Effector memory CD4-positive, alpha-beta T cell (primary cell): ENCODE data around the gene CDH23.

Experiments
- DNase-seq, 3 donors: peaks; one replicate each; pipeline ENCODE4 v3.0.0-alpha.2; 2020
- H3K27ac ChIP-seq: 2 replicates; pipeline ENCODE4 v1.7.0; 2013; ENCODE audit warnings: mild to moderate bottlenecking, low read length, moderate library complexity; ENCODE audit not compliant: insufficient read depth, poor library complexity, severe bottlenecking
- H3K27me3 ChIP-seq: replicated peaks from 2 replicates; pipeline ENCODE4 v1.7.0; 2013; ENCODE audit warnings: mild to moderate bottlenecking, low read length; ENCODE audit not compliant: insufficient read depth, control insufficient read depth, poor library complexity, severe bottlenecking
- H3K36me3 ChIP-seq: 2 replicates; pipeline ENCODE4 v1.7.0; 2013; ENCODE audit warnings: mild to moderate bottlenecking, low read length, moderate library complexity; ENCODE audit not compliant: control insufficient read depth, insufficient read depth
- H3K4me1 ChIP-seq: 2 replicates; pipeline ENCODE4 v1.7.0; 2013; ENCODE audit warnings: low read length, mild to moderate bottlenecking; ENCODE audit not compliant: control insufficient read depth, insufficient read depth, poor library complexity, severe bottlenecking
- H3K4me3 ChIP-seq: 2 replicates; pipeline ENCODE4 v1.7.0; 2013; ENCODE audit warnings: low read length, low read depth, mild to moderate bottlenecking; ENCODE audit not compliant: insufficient read depth, poor library complexity, severe bottlenecking
- H3K9me3 ChIP-seq: 2 replicates; pipeline ENCODE4 v1.7.0; 2013; ENCODE audit warnings: mild to moderate bottlenecking, low read length, moderate library complexity; ENCODE audit not compliant: control insufficient read depth

CDH23 gene

DNA sequence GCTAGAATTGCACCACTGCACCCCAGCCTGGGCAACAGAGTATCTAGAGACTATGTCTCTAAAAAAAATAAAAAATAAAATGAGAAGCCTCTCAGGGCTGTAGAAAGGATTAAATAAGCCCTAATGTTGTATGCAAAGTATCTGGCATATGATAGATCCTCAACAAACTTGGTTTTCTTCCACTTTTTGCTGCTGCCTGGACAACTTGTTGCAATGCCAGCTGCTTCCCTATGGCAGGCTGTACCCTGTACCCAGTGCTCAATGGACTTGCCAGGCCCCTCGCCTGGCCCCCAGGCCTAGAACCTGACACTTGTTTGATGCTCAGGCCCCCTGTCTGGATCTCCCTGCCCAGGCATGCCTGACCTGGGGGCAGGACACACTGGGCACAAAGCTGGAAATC is 28.5 kb upstream of the CDH23 start:
- Histone ChIP-seq H3K36me3 (no peaks in the 10 kb centered on the region), H3K4me1 (no peaks in the 10 kb centered on the region), H3K4me3 (no peak overlapping the region), H3K27ac (no peak overlapping the region), H3K27me3 (no peaks in the 10 kb centered on the region), H3K9me3 (no peaks in the 10 kb centered on the region)
- DNase-seq: no peak

DNA sequence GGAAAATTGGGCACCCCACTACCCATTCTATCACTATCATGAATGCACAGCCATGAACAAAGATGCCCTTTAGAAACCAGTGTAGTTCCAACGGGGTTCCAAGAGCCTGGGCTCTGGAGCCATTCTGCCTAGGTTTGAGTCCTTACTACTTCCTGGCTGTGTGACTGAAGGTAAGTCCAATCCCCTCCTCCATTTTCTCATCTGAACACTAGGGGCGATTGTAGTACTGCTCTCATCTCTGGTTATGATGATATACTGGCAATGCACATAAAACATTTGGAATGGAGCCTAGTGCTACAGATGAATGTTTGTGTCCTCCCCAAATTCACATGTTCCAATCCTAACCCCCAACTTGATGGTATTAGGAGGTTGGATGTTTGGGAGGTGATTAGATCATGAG is 28.1 kb upstream of the CDH23 start:
- no peak overlapping the region for H3K27ac ChIP-seq
- H3K4me1 ChIP-seq: no peaks in the 10 kb centered on the region
- H3K36me3 ChIP-seq: no peaks in the 10 kb centered on the region
- H3K9me3 ChIP-seq: no peaks in the 10 kb centered on the region
- H3K4me3 ChIP-seq: no peak overlapping the region
- DNase-seq: no peak
- H3K27me3 ChIP-seq: no peaks in the 10 kb centered on the region

DNA sequence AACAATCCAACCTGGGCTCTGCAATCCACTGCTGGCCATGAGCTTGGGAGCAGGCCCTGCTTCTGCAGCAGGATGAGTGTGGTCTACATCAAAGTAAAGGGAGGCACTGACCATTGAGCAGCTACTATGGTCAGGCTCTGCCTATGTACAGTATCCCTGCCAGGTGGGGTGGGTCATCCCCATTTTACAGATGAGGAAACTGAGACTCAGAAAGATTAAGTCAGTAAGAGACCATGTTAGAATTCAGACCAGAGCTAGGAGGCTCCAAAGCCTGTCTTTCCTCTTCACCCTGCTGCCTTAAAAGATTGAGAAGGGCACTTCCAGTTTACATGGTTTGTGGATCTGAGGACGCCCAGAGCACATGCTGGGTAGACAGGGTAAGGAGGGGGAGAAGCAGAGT is 27.1 kb upstream of the CDH23 start:
- Histone ChIP-seq H3K4me3 (no peak overlapping the region), H3K9me3 (no peaks in the 10 kb centered on the region), H3K4me1 (no peaks in the 10 kb centered on the region), H3K36me3 (no peaks in the 10 kb centered on the region), H3K27me3 (no peaks in the 10 kb centered on the region), H3K27ac (no peak overlapping the region)
- DNase-seq: no peak

DNA sequence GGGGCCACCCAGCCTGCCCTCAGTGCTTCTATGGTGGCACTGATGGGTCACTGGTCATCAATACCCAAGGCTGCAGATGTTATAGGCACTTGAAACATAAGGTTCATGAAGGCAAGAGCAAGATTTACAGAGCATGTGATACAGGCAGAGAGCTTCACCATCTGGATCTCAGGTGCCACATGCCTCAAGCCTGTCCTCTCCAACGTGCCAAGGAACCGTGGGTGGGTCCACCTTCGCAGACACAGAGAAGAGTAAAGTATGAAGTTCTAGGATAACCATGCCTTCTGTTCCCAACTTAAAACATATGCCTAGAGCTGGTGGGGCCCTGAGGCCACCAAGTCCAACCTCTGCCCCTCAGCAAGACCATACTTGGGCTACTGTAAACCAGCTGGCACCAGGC is 26.7 kb upstream of the CDH23 start:
- DNase-seq: no peak
- H3K27me3 ChIP-seq: no peaks in the 10 kb centered on the region
- no peaks in the 10 kb centered on the region for H3K4me1 ChIP-seq
- H3K4me3 ChIP-seq: no peak overlapping the region
- no peaks in the 10 kb centered on the region for H3K36me3 ChIP-seq
- no peak overlapping the region for H3K27ac ChIP-seq
- H3K9me3 ChIP-seq: no peaks in the 10 kb centered on the region

DNA sequence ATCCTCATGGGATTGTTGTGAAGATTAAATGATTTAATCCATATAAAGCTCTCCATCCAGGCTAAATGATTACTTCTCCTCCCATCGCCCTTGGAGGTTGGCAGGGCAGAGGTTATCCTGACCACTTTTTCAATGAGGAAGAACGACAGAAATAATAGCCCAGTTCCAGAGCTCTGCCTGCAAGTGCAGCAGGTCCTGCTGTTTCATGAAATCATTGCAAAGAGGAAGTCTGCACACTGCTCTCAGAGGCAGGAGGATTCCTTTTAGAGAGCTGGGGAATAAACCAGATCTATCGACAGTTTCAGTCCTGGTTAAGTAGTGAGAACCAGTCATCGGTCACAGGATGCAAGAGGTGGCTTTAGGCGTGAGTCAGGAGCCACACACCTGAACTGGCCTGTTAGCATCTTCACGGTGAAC is 25.0 kb upstream of the CDH23 start:
- Histone ChIP-seq H3K4me1 (no peaks in the 10 kb centered on the region), H3K4me3 (no peak overlapping the region), H3K36me3 (no peaks in the 10 kb centered on the region), H3K9me3 (no peaks in the 10 kb centered on the region), H3K27ac (no peak overlapping the region), H3K27me3 (no peaks in the 10 kb centered on the region)
- DNase-seq: no peak

DNA sequence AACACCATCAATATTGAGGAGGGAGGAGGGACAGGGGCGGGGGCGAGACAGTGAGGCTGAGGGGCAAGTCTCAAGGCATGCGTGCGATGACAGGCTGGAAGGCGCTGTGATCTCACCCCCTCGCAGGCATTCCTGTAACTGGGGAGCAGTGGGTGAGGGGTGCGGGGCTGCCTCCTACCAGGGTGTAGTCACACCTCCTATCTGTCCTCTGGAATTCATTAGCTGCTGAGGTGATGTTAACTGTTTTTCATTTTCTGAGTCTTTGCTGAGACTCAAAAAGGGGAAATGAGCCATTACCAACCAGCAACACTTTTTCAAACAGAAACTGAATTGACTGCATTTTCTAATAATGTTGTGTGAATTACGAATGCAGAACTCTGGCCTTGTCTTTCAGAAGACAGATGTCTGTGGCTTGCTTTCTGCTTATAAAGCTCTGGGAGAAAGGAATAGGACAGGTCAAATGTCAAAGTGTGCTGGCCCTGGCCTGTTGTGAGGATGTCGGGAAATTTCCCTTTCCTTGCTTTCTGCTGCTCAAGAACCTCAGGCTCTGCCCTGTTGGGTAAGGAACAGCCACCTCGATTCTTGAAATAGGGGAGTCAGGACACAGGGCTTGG is 23.7 kb upstream of the CDH23 start:
- no peaks in the 10 kb centered on the region for H3K36me3 ChIP-seq
- no peak overlapping the region for H3K27ac ChIP-seq
- no peak for DNase-seq
- peaks cover 6% of the 10 kb centered on the region for H3K4me1 ChIP-seq
- no peak overlapping the region for H3K4me3 ChIP-seq
- no peaks in the 10 kb centered on the region for H3K27me3 ChIP-seq
- no peaks in the 10 kb centered on the region for H3K9me3 ChIP-seq

DNA sequence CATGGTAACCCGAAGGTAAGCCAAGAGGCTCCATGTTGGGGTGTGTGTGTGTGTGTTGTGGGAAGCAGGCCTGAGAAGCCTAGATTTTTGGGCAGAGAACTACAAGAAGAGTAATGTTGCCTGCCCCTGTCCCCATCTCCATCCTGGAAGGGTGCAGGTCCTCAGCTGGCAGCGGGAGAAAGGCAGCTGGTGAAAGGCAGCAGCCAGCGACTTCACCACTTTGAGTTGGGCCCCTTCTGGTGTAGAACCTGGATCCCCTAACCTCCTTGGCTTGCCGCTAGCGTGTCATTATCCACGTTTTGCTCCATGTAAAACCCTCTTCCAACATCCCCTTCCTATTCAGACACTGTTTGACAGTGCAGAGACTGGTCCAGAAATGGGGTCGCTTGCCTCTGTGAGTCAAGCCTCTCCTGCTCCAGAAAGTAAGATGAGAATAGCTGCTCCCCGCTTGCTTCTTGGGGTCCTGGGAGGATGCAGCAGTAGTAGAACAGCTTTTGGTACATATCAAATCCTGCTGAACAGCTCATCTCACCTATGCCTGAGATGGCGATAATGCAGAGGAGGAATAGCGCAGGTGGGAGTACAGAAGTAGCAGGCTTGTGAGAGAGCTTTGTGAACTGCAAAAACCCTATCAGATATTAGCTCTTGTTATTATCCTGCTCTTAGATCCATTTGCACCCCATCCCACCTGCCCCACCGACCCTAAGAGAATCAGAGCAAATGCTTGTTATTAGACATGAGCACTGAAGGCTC is 22.1 kb upstream of the CDH23 start:
- Histone ChIP-seq H3K27ac (no peak overlapping the region), H3K27me3 (no peaks in the 10 kb centered on the region), H3K36me3 (no peaks in the 10 kb centered on the region), H3K9me3 (no peaks in the 10 kb centered on the region), H3K4me1 (peaks cover 6% of the 10 kb centered on the region), H3K4me3 (no peak overlapping the region)
- no peak for DNase-seq

DNA sequence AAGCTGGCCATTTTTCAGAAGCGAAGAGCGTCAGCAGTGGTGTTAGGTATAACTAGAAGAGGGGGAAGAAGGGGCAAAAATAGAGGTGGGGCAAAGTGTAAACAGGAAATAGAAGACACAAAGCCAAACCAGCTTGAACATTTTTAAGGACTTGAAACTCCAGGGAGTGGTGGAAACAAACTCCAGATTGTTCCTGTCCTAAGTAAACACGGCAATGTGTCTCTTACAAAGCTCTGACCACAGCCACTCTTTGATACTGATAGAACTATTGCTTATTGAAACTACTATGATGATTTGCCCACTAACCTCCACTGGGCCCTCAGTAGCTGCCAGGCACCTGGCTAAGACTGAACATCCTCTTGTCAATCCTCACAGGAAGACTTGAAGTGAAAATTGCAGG is 20.8 kb upstream of the CDH23 start:
- no peaks in the 10 kb centered on the region for H3K36me3 ChIP-seq
- H3K27ac ChIP-seq: no peak overlapping the region
- H3K27me3 ChIP-seq: no peaks in the 10 kb centered on the region
- H3K4me1 ChIP-seq: peaks cover 6% of the 10 kb centered on the region
- no peaks in the 10 kb centered on the region for H3K9me3 ChIP-seq
- H3K4me3 ChIP-seq: no peak overlapping the region
- DNase-seq: no peak

DNA sequence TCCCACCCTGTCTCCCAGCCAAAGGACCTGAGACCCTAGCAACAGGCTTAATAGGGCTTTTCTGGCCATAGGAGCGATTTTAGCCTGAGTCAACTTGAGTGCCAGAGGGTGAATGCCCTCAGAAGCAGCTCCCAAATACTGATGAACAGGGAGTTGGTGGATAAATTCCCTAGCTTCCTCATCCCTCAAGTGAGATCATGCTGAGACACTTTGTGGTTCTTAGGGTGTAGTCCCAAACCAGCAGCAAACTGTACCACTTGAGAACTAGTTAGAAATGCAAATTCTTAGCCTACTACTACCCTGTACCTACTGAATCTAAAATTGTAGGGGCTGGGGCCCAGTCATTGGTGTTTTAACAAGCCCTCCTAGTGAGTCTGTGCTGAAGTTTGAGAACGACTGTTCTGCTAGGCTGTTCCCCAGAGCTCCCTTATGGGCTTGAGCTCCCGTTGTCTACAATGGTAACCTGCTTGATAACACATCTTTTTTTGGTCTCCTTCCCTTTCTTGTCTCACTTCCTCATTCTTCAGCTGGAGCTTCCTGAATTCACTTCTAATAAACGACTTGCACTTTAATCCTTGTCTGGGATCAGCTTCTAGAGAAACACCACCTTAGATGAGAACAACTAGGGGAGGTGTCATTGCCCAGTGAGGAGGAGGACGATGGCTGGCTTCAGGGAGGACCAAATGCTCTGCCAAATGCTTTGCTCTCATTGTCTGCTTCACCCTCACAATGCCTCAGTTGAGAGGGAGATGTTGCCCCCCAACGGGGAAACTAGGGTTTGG is 18.2 kb upstream of the CDH23 start:
- no peaks in the 10 kb centered on the region for H3K36me3 ChIP-seq
- no peaks in the 10 kb centered on the region for H3K9me3 ChIP-seq
- no peak for DNase-seq
- H3K27ac ChIP-seq: no peak overlapping the region
- no peaks in the 10 kb centered on the region for H3K27me3 ChIP-seq
- H3K4me3 ChIP-seq: no peak overlapping the region
- H3K4me1 ChIP-seq: peaks cover 6% of the 10 kb centered on the region

DNA sequence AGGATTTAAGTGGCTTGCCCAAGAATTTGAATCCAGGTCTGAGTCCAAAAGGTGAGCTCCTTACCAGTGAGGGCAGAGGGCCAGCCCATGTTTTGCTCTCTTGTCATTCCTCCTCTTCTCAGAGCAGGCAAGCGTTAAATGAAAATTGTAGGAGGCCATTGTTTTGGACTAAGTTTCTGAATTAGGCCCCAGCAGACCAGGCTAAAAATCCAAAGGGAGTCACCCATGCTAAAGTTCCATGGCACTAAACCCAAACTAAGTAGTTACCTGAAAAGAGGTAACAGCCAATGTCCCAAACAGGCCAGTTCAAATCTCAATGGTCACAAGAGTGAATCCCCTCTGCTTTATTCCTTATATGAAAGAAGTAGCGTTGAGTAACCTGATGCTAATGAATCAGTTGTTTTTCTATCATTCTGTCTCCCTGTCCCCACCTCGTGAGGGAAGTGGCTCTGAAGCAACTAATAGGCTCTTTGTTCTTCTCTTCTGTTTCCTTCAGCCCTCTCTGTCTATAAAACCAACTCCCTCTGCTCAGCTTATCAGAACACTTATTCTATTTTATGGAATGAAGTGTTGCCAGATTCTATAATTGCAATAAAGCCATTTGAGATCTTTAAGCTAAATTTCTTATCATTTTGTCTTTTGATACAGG is 17.5 kb upstream of the CDH23 start:
- Histone ChIP-seq H3K9me3 (no peaks in the 10 kb centered on the region), H3K27me3 (no peaks in the 10 kb centered on the region), H3K4me3 (no peak overlapping the region), H3K27ac (no peak overlapping the region), H3K4me1 (peaks cover 6% of the 10 kb centered on the region), H3K36me3 (no peaks in the 10 kb centered on the region)
- DNase-seq: no peak
